Measurements from ENCODE around the gene IDUA. TPM values are rescaled to one million over a fixed set of nuclear protein-coding genes. Genes with fewer than 3 reads are reported as not detected.

The IDUA gene
- total RNA-seq, 1 donor from 2014 or later, result 34.3 TPM

DNA sequence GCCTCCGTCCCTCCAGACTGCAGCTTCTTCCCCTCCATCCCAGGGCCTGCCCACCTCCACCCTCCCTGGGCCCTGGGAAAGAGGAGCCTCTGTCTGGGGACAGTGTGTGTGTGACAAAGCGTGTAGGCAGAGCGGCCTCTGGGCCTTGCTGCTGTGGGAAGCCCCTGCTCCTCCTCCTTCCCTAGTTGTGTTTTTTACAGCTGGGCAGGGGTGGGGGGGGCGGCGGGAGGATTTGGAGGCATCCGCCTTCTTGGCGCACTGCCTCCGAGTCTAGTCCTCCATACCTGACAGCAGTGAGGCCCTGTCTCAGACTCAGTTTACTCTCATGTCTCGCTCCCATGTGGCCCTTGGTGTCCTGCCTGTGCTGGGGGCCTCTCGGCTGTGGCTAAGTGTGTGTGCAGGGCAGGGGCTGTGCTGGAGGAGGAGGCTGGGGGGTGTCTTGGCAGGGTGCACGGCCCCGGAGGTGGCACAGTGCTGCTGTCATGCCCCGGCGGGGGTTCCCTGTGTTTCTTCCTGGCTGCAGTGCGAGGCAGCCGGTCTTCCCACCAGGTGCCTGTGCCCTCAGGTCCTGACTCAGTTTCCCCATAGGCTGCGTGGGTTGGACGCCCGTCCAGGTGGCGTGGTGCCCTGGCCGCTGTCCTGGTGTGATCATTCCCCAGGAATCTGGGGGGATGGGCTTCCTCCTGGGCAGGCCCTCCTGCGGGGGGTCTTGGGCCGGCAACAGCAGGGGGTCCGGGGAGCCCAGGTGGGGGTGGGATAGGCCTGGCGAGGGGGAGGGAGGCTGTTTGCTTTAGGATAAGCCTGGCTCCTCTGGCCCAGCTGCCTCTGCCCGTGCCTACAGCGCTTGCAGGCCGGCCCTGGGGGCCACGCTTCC is 31.5 kb downstream of the IDUA start:
- Mint-ChIP-seq H3K36me3 (ENCODE audit: low read depth) (peaks cover 3% of the 10 kb centered on the region), H3K4me1 (ENCODE audit: low read depth) (no peaks in the 10 kb centered on the region), H3K4me3 (no peak overlapping the region), H3K27me3 (ENCODE audit: insufficient read depth) (no peaks in the 10 kb centered on the region), H3K9me3 (no peaks in the 10 kb centered on the region), H3K27ac (no peak overlapping the region)
- DNase-seq (ENCODE audit: low spot score), result no peak
- intact Hi-C loops (cut with micrococcal nuclease), result no loop called here

DNA sequence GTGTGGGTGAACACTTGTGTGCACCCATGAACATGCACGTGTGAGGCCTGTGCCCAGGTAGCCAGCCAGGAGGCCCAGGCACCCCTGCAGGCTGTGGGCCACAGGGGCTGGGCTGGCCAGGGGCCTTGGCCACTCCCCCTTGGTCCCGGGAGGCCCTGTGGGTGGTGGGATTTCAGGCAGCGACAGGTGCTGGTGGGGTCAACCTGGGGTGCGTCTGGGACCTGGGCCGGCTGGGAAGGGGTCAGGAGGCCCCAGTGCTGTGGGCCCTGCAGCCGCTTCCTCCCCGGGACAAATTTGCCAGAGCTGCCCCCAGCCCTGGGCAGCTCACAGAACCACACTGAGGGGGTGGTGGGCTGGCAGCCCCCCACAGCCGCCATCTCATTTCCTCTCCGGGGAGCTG is 32.5 kb downstream of the IDUA start:
- DNase-seq (ENCODE audit: low spot score), result no peak
- no peak overlapping the region for H3K27ac Mint-ChIP-seq
- intact Hi-C loops (cut with micrococcal nuclease), result no loop called here
- no peak overlapping the region for H3K4me3 Mint-ChIP-seq
- H3K36me3 Mint-ChIP-seq (ENCODE audit: low read depth), result no peaks in the 10 kb centered on the region
- H3K4me1 Mint-ChIP-seq (ENCODE audit: low read depth), result no peaks in the 10 kb centered on the region
- H3K27me3 Mint-ChIP-seq (ENCODE audit: insufficient read depth), result no peaks in the 10 kb centered on the region
- no peaks in the 10 kb centered on the region for H3K9me3 Mint-ChIP-seq

DNA sequence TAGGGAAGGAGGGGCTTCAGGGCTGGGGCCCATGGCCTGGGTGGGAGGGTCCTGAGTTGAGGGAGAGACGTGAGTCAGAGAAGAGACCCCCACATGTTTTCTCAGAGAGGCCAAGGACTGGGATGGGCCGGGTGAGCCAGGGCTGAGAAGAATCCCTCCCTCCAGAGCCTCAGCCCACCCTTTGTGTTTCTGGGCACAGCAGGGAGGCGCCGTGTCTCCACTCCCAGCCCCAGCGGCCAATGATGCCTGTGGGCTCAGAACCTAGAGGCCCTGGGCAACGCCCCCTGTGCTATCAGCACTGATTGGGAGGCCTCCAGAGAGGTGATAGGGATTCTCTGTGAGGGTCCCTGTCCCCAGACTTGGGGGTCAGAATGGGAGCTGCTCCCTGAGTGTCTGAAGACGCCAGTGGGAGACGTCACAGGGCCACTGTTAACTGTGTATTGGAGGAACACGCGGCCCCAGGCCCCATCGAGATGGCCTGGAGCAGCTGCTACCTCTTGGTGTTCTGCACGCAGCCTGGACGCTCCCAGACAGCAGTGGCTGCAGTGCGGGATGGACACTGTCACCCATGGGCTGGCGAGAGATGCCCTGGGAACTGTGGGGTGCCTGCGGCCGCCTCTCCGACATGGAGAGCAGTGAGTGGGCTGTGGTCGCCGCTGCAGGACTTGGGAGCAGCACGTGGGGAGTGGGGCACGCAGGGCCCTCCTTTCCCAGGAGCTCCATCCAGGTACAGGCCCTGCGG is 33.1 kb downstream of the IDUA start:
- no peaks in the 10 kb centered on the region for H3K36me3 Mint-ChIP-seq (ENCODE audit: low read depth)
- H3K4me1 Mint-ChIP-seq (ENCODE audit: low read depth), result no peaks in the 10 kb centered on the region
- no peak overlapping the region for H3K4me3 Mint-ChIP-seq
- intact Hi-C loops (cut with micrococcal nuclease), result no loop called here
- no peaks in the 10 kb centered on the region for H3K9me3 Mint-ChIP-seq
- no peak for DNase-seq (ENCODE audit: low spot score)
- H3K27me3 Mint-ChIP-seq (ENCODE audit: insufficient read depth), result no peaks in the 10 kb centered on the region
- H3K27ac Mint-ChIP-seq, result no peak overlapping the region

DNA sequence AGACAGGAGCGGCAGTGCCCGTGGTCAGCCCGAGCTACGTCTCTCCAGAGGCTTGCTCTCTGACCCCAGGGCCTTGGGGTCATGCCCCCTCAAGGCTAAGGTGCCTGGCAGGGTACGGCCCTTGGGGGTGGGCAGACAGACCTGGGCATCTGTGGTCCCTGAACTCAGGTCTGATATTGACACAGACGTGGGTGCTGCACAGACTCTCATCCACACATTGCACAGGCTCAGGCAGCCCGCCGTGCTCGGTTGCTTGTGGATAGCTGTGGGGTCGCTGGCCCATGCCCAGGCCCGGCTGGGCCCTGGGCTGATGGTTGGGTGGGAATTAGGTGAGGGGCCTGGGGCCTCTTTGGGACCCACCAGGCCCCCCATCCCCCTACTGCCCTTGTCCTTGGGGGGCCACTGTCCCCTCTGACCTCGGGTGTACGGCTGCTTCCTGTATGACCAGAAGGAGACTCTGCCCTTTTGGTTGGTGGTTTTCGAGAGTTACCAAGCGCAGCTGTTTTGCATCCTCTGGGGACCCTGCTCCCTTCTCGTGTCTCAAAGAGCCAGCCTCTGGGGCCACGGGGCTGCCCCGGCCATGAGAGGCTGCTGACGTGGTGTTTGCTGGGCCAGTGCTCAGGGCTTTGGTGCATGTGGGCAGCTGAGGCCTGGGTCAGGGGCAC is 34.7 kb downstream of the IDUA start:
- H3K27ac Mint-ChIP-seq, result no peak overlapping the region
- intact Hi-C loops (cut with micrococcal nuclease), result no loop called here
- peaks cover 12% of the 10 kb centered on the region for H3K4me1 Mint-ChIP-seq (ENCODE audit: low read depth)
- H3K36me3 Mint-ChIP-seq (ENCODE audit: low read depth), result peaks cover 4% of the 10 kb centered on the region
- H3K27me3 Mint-ChIP-seq (ENCODE audit: insufficient read depth), result no peaks in the 10 kb centered on the region
- H3K4me3 Mint-ChIP-seq, result no peak overlapping the region
- H3K9me3 Mint-ChIP-seq, result no peaks in the 10 kb centered on the region
- no peak for DNase-seq (ENCODE audit: low spot score)

DNA sequence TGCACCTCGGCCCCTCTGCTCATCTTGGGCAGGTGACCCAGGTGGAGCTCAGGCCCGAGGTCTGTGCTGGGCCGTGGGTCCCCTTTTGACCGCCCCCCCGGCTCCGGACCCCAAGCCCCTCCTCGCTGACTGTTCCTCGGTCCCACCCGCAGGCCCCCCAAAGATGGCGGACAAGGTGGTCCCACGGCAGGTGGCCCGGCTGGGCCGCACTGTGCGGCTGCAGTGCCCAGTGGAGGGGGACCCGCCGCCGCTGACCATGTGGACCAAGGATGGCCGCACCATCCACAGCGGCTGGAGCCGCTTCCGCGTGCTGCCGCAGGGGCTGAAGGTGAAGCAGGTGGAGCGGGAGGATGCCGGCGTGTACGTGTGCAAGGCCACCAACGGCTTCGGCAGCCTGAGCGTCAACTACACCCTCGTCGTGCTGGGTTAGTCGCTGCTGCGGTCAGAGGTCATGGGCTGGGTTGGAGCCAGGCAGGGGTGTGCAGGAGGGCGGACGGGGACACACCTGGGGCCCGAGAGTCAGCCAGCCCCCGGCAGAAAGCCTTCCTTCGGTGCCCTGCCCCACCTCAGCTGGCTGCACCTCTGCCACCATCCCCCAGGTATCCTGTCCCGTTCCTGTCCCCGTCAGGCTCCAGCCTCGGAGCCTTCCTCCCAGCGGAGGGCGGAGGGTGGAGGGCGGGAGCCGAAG is 35.4 kb downstream of the IDUA start:
- intact Hi-C loops (cut with micrococcal nuclease), result no loop called here

DNA sequence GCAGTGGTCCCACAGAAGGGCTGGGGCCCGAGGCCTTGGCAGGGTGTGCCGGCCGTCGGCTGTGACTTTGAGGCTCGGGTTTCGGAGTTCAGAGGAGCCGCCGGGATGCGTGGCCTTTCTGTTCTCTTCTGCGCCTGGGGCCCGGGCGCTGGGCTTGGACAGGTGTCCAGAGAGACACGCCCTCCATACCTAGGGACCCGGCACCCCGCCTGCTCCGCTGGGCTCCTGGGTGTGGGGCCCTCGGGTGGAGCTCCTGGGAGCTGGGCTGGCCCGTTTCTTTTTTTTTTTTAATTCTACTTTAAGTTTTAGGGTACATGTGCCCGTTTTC is 35.9 kb downstream of the IDUA start:
- no peak for DNase-seq (ENCODE audit: low spot score)
- Mint-ChIP-seq H3K27ac (no peak overlapping the region), H3K4me1 (ENCODE audit: low read depth) (peaks cover 12% of the 10 kb centered on the region), H3K36me3 (ENCODE audit: low read depth) (peaks cover 4% of the 10 kb centered on the region), H3K9me3 (no peaks in the 10 kb centered on the region), H3K27me3 (ENCODE audit: insufficient read depth) (no peaks in the 10 kb centered on the region), H3K4me3 (no peak overlapping the region)
- intact Hi-C loops (cut with micrococcal nuclease), result no loop called here

More for the DNA sequence above, 35.4 kb downstream of the IDUA start:
- Mint-ChIP-seq H3K36me3 (ENCODE audit: low read depth) (peaks cover 4% of the 10 kb centered on the region), H3K4me1 (ENCODE audit: low read depth) (peaks cover 12% of the 10 kb centered on the region), H3K4me3 (no peak overlapping the region), H3K9me3 (no peaks in the 10 kb centered on the region), H3K27ac (no peak overlapping the region), H3K27me3 (ENCODE audit: insufficient read depth) (no peaks in the 10 kb centered on the region)
- DNase-seq (ENCODE audit: low spot score), result no peak

DNA sequence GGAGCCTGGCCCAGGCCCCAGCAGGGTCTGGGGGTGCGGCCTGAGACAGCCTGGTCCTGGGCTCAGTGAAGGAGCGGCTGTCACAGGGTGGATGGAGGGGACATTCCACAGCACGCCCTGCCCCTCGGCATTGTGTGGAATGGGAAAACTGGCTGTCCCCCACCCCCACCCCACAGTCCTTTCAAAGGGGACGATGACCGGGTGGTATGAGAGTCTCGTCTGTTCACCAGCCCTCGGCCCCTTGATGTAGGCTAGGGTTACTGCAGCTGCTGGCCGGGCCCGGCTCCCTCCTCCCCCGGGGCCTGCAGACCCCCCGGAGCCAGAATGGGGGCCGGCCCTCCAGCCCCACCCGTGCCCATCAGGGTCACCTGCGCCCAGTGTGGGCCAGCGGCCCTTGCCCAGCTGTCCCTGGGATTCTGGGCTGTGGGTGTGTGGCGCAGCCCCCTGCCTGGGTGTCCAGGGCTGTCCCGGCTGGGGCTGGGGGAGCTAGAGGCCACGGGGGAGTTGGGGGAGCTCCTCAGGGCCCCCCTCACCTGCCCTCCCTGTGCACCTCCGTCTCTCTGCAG is 36.3 kb downstream of the IDUA start:
- DNase-seq (ENCODE audit: low spot score), result no peak
- intact Hi-C loops (cut with micrococcal nuclease), result no loop called here
- peaks cover 12% of the 10 kb centered on the region for H3K4me1 Mint-ChIP-seq (ENCODE audit: low read depth)
- H3K27ac Mint-ChIP-seq, result no peak overlapping the region
- no peak overlapping the region for H3K4me3 Mint-ChIP-seq
- no peaks in the 10 kb centered on the region for H3K9me3 Mint-ChIP-seq
- no peaks in the 10 kb centered on the region for H3K27me3 Mint-ChIP-seq (ENCODE audit: insufficient read depth)
- peaks cover 4% of the 10 kb centered on the region for H3K36me3 Mint-ChIP-seq (ENCODE audit: low read depth)

DNA sequence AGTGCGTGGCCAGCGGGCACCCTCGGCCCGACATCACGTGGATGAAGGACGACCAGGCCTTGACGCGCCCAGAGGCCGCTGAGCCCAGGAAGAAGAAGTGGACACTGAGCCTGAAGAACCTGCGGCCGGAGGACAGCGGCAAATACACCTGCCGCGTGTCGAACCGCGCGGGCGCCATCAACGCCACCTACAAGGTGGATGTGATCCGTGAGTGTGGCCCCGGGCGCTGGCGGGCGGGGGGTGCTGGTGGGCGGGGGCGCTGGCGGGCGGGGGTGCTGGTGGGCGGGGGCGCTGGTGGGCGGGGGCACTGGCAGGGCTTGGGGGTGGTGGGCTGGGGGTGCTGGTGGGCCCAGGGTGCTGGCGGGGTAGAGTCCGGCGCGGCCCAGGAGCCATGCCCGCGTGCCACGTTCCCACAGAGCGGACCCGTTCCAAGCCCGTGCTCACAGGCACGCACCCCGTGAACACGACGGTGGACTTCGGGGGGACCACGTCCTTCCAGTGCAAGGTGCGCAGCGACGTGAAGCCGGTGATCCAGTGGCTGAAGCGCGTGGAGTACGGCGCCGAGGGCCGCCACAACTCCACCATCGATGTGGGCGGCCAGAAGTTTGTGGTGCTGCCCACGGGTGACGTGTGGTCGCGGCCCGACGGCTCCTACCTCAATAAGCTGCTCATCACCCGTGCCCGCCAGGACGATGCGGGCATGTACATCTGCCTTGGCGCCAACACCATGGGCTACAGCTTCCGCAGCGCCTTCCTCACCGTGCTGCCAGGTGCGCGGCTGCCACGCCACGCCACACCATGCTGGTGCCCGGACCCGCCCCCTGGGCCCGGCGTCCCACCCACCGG is 37.3 kb downstream of the IDUA start:
- H3K27me3 Mint-ChIP-seq (ENCODE audit: insufficient read depth), result no peaks in the 10 kb centered on the region
- H3K36me3 Mint-ChIP-seq (ENCODE audit: low read depth), result peaks cover 4% of the 10 kb centered on the region
- intact Hi-C loops (cut with micrococcal nuclease), result no loop called here
- no peaks in the 10 kb centered on the region for H3K9me3 Mint-ChIP-seq
- H3K4me3 Mint-ChIP-seq, result no peak overlapping the region
- no peak for DNase-seq (ENCODE audit: low spot score)
- no peak overlapping the region for H3K27ac Mint-ChIP-seq
- H3K4me1 Mint-ChIP-seq (ENCODE audit: low read depth), result peaks cover 12% of the 10 kb centered on the region

DNA sequence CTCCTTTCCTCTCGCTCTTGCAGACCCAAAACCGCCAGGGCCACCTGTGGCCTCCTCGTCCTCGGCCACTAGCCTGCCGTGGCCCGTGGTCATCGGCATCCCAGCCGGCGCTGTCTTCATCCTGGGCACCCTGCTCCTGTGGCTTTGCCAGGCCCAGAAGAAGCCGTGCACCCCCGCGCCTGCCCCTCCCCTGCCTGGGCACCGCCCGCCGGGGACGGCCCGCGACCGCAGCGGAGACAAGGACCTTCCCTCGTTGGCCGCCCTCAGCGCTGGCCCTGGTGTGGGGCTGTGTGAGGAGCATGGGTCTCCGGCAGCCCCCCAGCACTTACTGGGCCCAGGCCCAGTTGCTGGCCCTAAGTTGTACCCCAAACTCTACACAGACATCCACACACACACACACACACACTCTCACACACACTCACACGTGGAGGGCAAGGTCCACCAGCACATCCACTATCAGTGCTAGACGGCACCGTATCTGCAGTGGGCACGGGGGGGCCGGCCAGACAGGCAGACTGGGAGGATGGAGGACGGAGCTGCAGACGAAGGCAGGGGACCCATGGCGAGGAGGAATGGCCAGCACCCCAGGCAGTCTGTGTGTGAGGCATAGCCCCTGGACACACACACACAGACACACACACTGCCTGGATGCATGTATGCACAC is 38.2 kb downstream of the IDUA start:
- H3K4me3 Mint-ChIP-seq, result no peak overlapping the region
- peak overlapping the region; percentile 48 for H3K27ac Mint-ChIP-seq
- H3K27me3 Mint-ChIP-seq (ENCODE audit: insufficient read depth), result no peaks in the 10 kb centered on the region
- no peak for DNase-seq (ENCODE audit: low spot score)
- peaks cover 4% of the 10 kb centered on the region for H3K36me3 Mint-ChIP-seq (ENCODE audit: low read depth)
- H3K4me1 Mint-ChIP-seq (ENCODE audit: low read depth), result peaks cover 12% of the 10 kb centered on the region
- H3K9me3 Mint-ChIP-seq, result no peaks in the 10 kb centered on the region
- intact Hi-C loops (cut with micrococcal nuclease), result no loop called here

DNA sequence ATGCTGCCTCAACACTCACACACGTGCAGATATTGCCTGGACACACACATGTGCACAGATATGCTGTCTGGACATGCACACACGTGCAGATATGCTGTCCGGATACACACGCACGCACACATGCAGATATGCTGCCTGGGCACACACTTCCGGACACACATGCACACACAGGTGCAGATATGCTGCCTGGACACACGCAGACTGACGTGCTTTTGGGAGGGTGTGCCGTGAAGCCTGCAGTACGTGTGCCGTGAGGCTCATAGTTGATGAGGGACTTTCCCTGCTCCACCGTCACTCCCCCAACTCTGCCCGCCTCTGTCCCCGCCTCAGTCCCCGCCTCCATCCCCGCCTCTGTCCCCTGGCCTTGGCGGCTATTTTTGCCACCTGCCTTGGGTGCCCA is 39.3 kb downstream of the IDUA start:
- Mint-ChIP-seq H3K27ac (no peak overlapping the region), H3K27me3 (ENCODE audit: insufficient read depth) (no peaks in the 10 kb centered on the region), H3K4me3 (no peak overlapping the region), H3K36me3 (ENCODE audit: low read depth) (peaks cover 4% of the 10 kb centered on the region), H3K4me1 (ENCODE audit: low read depth) (peaks cover 12% of the 10 kb centered on the region), H3K9me3 (no peaks in the 10 kb centered on the region)
- intact Hi-C loops (cut with micrococcal nuclease), result no loop called here
- DNase-seq (ENCODE audit: low spot score), result peak; percentile 29

DNA sequence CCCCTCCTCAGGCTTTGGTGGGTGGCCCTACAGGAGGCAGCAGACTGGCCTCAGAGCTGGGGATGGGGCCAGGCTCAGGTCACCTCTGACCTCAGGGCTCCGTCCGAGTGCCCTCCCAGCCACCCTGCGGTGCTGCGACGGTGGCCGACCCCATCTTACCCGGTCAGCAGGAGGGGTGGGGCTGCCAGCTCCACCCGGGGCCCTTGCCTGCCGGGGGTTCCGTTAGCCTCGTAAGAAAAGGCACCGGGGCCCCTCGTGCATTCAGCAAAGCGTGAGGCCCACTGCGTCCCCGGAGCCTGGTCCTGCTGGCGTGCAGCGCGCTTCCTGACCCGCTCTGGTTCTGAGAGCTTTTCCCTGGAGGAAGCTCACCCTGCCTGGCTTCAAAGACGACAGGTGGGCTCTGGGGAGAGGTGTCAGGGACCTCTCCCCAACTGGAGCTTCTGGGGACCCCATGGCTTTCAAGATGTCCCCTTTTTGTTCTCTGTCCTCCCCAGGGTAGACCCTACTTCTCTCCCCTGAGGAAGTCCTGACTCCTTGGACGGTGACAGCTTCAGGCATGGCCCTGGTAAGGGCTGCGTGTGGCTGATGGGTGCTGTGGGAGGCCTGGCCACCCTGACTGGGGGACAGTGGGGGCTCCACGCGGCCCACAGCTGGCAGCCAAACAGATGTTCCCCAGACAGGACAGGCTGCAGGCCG is 40.5 kb downstream of the IDUA start:
- Mint-ChIP-seq H3K27ac (no peak overlapping the region), H3K9me3 (no peaks in the 10 kb centered on the region), H3K4me3 (no peak overlapping the region), H3K4me1 (ENCODE audit: low read depth) (peaks cover 12% of the 10 kb centered on the region), H3K27me3 (ENCODE audit: insufficient read depth) (no peaks in the 10 kb centered on the region), H3K36me3 (ENCODE audit: low read depth) (peaks cover 4% of the 10 kb centered on the region)
- intact Hi-C loops (cut with micrococcal nuclease), result no loop called here
- no peak for DNase-seq (ENCODE audit: low spot score)

All from activated T-helper 1 cell treated with anti-CD3 and anti-CD28 coated beads, Interleukin-12 subunit alpha, Interleukin-12 subunit beta, Interleukin-2, Interleukin-4 antibody, amounts not matched to agents 30 ng/mL and 10 ng/mL and 1 ng/mL, durations not matched to agents 14 hours and 24 hours and 36 hours (primary cell).